GM23248 (cell line): ENCODE data around the gene NSD1.

Experiments used
- EZH2 ChIP-seq: fragments of 200-600 bp; sonication (generic); IDR thresholded peaks from 2 replicates; pipeline ENCODE4 v1.6.1; 2018; ENCODE audit warnings: antibody characterized with exemption, mild to moderate bottlenecking; ENCODE audit not compliant: insufficient read depth, poor library complexity, severe bottlenecking
- EZH2phosphoT487 ChIP-seq: fragments of 200-600 bp; sonication (generic); IDR thresholded peaks from 2 replicates; pipeline ENCODE4 v1.6.1; 2018; ENCODE audit warnings: antibody characterized with exemption, moderate library complexity, mild to moderate bottlenecking, low read depth; ENCODE audit not compliant: insufficient read depth

DNA sequence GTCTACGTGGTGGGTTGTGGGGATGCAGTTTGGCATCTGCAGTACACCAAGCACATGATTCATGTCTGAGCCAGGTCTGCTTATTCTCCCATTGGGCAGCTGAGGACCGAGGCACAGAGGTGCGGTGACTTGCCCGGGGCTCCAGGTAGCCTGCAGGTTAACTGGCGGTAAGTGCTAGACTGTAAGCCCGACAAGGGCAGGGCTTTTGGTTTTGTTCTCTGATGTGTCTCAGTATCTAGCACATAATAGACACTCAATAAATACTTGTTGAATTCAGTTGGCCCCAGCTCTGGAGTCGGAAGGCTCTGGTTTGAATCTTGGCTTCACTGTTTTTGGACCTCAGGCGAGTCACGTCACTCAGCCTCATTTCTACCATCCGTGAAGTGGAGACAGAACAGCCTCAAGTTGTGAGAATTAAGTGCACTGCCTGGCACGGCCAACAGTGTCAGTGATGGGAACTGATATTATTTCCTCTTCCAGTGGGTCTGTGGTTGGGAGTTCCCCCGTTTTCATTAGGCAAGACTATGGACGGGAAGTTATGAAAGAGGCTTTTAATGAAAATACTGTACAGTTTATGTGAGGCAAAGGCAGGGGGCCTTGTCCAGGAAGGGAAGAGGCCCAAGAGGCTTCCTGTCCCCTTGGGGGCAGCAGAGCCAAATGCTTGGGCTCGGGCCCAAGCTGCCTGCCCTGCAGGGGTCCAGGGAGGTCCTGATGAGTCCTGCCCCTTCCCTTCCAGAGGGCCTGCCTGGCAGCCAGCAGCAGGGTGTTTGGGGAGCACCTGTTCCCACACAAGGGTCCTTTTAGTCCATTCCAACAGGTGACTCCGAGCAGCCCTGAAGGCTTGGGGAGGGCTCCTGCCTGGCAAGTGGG, 173.3 kb downstream of the NSD1 start:
- TF ChIP-seq EZH2 = no peak
- no peak for TF ChIP-seq EZH2phosphoT487
